NCI-H2029 treated with DMSO at 0.1 percent for 48 hours (cell line): Measurements from ENCODE around the gene PTCH2.
A peak's percentile ranks its signal among the peaks of the same experiment; 100 is the strongest.
"Not testable (repeated sequence)": the region's sequence is repeated elsewhere in the genome, so short reads cannot be mapped to it uniquely, and the experiment has no call there.

Experiments used
- DNase-seq: peaks from one replicate; lab custom pipeline; 2025; lab: John Stamatoyannopoulos, UW

Gene PTCH2

DNA sequence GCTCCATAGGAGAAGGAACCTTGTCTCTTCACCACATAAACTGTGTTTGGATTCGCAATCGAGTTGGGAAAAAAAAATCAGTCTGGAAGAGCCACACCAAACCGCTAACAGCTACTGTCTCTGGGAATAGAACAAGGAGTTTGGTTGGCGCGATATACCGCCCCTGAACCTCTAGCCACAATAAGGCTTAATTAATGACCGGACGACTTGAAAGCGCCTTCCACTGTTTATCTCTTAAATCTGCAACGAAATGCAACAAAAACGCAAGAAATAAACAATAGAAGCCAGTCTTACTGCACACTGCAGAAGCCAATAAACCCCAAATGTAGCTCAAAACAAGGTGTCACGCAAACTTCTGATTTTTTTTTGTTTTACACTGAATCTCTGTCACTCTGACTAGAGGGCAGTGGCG is 23.9 kb downstream of the PTCH2 start:
- DNase-seq = peak; percentile 80

DNA sequence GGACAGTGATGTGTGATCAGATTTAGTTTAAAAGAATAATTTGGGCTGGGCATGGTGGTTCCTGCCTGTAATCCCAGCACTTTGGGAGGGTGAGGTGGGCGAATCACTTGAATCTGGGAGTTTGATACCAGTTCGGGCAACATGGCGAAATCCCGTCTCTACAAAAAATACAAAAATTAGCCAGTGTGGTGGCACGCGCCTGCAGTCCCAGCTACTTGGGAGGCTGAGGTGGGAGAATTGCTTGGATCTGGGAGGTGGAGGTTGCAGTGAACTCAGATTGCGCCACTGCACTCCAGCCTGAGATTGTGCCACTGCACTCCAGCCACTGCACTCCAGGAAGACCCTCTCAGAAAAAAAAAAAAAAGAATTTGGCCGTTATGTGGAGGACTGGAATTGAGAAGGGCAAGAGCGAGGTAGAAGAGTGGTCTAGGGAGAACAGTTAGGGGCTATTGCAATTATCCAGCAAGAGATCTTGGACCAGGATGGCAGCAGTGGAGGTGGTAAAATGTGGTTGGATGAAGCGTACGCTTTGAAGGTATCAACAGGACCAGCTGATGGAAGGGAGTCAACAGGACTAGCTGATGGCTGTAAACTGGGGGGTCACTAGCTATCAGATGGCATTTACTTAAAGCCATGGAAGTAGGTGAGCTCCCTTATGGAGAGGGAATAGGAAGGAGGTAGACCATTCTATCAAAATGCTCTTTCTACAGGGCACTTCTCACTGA is 25.1 kb downstream of the PTCH2 start:
- DNase-seq = no peak

DNA sequence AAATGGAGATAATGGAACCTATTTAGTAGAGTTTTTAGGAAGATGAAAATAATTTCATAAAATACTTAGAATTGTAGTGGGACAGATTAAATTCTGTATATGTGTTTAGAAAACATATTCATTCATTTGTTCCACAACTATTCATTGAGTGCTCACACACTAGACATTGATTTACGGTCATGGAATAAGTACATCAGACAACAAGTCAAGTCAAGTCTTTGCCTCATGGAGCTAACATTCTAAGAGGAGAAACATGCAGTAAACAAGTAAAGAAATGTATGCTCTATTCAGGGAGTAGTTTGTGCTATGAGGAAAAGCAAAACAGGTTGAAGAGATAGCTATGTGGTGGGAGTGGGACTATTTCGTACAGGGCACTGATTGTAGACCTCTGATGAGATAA is 25.7 kb downstream of the PTCH2 start:
- DNase-seq = no peak

DNA sequence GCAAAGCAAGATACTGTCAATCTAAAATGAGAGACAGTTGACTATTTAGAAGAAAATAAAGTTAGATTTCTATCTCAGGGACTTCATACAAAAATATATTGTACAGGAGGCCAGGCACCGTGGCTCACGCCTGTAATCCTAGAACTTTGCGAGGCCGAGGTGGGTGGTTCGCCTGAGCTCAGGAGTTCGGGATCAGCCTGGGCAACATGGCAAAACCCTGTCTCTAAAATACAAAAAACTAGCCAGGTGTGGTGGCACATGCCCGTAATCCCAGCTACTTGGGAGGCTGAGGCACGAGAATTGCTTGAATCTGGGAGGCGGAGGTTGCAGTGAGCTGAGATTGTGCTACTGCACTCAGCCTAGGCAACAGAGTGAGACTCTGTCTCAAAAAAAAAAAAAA is 27.1 kb downstream of the PTCH2 start:
- not testable (repeated sequence) for DNase-seq

GRCh38 chr1:44812822-44813543 is 30.1 kb downstream of the PTCH2 start:
- no peak for DNase-seq

- no peak for DNase-seq
Measured at GRCh38 chr1:44811234-44811633, 31.8 kb downstream of the PTCH2 start.

GRCh38 chr1:44810762-44811105 is 32.3 kb downstream of the PTCH2 start:
- not testable (repeated sequence) for DNase-seq

GRCh38 chr1:44810101-44810761 is 32.8 kb downstream of the PTCH2 start:
- no peak for DNase-seq

GRCh38 chr1:44808938-44809917 is 33.8 kb downstream of the PTCH2 start:
- no peak for DNase-seq

- no peak for DNase-seq
Measured at GRCh38 chr1:44808063-44808937, 34.8 kb downstream of the PTCH2 start, which contains the start of gene BTBD19. TSS of gene BTBD19 (plus strand) at chr1:44808523. CDS start at chr1:44808821, 298 bp downstream.

- peak; percentile 90 for DNase-seq
Measured at GRCh38 chr1:44807364-44808062, 35.5 kb downstream of the PTCH2 start.

DNA sequence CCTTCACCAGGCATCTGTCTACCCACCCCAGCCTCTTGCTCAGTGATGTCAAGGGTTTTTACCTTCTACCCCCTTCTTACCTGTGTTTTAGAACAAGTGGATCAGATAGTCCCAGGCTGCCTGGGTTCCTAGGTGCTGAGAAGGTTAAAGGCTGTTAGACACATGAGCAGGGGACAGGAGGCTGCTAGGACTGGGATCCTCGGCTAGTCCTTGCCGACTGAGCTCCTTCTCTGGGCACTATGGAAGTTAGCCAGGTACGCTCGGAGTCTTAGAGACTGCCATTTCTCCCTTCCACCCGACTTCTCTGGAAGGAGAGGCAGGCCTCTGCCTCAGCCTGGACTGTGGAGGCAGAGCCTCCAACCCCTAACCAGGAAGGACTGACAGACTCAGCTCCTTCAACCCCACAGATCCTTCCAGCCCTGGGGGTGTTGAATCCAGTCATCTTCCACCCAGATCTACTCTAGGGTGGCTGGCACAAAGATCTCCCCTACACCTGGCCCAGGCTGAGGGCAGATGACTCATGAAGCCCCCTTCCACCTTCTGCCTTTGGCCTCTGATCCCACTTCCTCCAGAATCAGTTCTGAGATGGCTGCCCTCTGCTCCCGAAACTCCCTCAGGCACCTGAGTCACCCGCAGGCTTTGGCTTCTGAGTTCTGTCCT is 36.2 kb downstream of the PTCH2 start, which contains the start of gene DYNLT4:
Gene DYNLT4 (minus strand): TSS at position 648 of the 660 bp plus-strand sequence. CDS start 683 bp downstream, outside the sequence.
- no peak for DNase-seq

DNA sequence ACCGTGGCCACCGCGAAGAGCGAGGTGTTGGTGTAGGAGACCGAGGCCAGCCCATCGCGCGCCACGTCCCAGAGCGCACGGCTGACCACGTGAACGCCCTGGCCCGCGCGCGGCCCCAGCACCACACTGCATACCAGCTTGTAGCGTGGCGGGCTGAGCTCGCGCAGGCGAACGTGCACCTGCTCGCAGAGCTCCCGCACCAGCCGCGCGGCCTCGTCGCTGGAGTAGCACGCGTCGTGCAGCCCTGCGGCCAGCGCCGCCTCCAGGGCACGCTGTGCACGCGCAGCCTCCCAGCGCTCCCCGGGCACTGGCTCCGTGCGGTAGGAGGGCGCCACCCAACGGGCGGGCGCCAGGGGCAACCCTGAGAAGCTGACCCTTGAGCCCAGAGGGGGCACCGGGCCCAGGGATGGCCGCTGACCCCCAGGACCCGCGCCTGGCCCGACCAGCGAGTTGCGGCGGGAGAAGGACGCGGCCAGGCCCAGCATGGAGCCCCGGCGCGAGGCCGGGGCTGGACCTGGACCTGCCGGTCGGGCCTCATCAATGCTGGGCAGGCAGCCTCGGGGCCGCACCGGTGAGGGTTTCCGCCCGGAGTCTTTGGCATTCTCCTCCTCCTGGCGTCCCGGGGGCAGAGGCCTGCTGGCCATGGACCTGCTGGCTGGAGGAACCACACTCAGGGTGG is 36.9 kb downstream of the PTCH2 start:
- no peak for DNase-seq

- no peak for DNase-seq
Measured at GRCh38 chr1:44805311-44806024, 37.6 kb downstream of the PTCH2 start.

- no peak for DNase-seq
Measured at GRCh38 chr1:44803312-44804095, 39.5 kb downstream of the PTCH2 start.

DNA sequence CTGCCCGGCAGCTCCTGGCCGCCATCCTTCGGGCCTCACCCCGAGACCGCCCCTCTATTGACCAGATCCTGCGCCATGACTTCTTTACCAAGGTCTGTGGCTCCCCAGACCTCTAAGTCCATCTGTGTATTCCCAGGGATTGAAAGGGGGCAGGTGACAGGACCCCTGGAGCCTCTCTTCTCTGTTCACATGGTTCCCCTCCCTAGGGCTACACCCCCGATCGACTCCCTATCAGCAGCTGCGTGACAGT is 40.1 kb downstream of the PTCH2 start:
- no peak for DNase-seq

DNA sequence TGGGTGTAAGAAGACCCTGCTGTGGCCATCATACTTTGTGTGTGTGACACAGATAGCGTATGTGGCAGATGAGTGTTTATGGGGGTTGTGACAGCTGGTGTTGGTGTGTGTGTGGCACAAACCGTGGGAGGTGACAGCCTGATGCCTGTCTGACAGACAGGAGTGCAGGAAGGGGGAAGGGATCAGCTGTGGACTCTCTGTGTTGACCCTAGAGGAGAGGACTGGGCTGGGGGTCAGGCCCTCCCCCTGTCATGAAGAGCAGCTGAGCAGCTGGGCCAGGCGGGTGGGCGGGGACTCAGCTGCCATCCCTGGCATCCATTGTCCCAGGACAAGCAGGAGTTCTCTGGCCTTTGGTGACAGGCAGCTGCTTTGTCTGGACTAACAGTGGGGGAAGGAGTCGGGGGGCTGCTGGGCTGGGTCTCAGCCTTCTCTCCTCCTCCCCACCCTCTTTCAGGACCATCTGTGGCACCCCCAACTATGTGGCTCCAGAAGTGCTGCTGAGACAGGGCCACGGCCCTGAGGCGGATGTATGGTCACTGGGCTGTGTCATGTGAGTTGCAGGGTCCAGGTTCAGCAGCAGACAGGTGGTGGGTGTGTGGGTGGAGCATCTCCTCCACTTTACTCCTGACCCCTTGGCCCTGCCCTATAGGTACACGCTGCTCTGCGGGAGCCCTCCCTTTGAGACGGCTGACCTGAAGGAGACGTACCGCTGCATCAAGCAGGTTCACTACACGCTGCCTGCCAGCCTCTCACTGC is 40.6 kb downstream of the PTCH2 start:
- no peak for DNase-seq
